NCI-H69 (cell line): ENCODE measurements around the gene SLC5A10.
A peak's percentile ranks its signal among the peaks of the same experiment; 100 is the strongest.

Experiments
- DNase-seq: peaks from one replicate; lab custom pipeline; 2025; lab: John Stamatoyannopoulos, UW

SLC5A10 gene

GRCh38 chr17:18984273-18985114, 32.5 kb downstream of the SLC5A10 start:
- no peak for DNase-seq

- no peak for DNase-seq
Observed at GRCh38 chr17:18985475-18985874, 33.5 kb downstream of the SLC5A10 start.

- DNase-seq: no peak
Observed at GRCh38 chr17:18986541-18987229, 34.7 kb downstream of the SLC5A10 start.

- DNase-seq: no peak
Observed at GRCh38 chr17:18987230-18987610, 35.3 kb downstream of the SLC5A10 start.

DNA sequence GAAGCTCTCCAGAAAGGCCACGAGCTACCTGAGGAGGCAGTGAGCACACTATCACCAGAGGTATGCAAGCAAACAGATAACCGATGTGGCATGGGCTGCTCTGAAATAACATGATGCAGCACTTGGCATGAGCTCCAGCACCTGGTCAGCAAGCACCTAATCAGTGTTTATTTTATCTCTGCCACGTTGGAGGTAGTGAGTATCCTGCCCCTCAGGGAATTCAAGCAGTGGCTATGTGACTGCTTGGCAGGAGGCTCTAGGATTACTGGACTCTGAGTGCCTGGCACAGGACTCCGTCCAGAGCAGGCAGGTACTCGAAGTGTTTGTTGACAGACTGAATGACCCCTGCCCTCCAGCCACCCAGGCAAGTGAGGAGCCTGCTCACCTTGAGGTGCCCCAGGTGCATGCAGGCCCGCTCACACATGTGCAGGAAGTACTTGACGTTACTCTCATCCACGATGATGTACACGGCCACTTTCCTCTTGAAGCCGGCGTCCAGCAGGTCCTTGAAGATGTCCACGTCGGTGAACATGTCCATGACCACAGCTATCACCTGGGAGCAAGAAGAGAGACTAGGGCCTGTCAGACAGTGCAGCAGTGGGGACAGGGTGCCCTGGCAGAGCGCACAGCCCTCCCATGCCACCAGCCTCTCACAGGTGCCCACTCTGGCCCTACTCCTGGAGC, 36.0 kb downstream of the SLC5A10 start:
- peak; percentile 37 for DNase-seq

DNA sequence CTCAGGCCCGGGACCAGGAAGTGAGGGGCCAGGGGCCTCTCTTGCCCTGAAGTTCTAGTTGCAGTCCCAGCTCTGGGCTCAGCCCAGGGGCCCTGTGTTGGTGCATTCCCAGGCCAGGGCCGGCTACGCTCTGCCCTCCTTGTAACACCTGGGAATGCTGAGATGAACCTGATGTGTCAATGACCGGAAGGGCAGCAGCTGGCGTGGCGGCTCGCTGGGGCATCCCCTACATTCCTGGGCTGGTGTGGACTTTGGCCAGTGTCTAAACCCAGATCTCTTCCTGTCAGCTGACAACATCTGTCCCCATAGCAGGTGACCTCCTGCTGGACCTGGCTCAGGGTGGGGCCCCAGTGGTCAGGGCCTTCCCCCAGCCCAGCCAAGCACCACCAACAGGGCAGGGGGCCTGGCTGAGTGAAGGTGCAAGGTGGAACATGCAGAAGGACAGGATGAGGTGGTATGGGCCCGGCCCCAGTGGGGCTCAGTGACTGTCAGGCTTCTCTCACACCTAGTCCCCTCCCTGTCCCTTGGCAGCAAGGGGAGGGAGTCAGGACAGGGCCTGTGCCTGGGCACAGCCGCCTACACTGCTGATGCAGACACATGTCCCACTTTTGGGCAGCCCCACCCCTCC, 36.7 kb downstream of the SLC5A10 start:
- DNase-seq: no peak

DNA sequence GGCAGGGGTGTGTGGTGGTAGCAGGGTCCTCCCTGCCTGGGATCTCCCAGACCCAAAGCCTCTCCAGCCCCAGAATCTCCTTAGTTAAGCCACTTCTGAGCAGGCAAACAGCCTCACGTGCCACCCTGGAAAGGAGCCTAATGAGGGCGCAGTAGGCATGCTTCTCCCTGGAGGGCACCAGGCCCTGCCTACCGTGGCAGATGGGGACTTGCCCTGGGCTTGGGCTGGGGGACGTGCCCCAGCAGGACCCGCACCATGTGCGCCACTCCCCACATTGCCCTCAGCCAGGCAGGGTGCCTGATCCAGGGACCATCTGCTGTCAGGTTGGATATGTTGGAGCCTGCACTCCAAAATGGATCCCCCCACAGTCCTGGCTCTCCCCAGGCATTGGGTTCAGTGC, 38.4 kb downstream of the SLC5A10 start:
- peak; percentile 85 for DNase-seq

GRCh38 chr17:18991531-18992315, 39.8 kb downstream of the SLC5A10 start:
- DNase-seq: peak; percentile 45

DNA sequence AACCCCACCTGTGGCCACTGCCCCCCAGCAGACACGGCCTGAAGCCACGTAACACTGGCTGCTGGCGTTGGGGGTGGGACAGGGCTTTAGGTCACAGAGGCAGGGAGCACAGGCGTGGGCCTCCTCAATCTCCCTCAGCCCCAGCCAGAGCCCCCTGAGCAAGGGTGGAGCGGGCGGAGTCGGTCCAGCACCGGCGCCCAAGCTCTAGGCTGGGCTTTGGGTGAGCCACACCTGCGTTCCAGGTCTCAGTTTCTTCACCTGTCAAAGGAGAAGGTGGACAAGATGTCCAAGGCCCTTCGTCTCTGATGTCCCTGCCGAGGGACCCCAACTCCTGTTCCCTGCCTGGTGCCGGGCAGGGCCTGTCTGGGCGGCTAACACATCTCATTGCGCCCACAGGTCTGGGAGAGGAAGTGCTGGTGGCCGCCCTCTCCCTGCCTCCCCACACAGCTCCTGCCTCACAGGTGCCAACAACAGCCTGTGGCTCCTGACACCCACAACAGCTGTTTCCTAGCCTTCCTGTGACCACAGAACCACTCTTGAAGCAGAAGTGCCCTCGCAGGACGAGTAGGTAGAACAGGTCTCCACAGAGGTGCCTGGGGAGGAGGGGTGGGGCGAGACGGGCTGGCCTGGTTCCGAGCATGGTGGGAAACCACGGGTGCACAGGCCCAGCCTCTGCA, 40.6 kb downstream of the SLC5A10 start:
- DNase-seq: no peak

- DNase-seq: no peak
Observed at GRCh38 chr17:18993905-18994526, 42.1 kb downstream of the SLC5A10 start.

DNA sequence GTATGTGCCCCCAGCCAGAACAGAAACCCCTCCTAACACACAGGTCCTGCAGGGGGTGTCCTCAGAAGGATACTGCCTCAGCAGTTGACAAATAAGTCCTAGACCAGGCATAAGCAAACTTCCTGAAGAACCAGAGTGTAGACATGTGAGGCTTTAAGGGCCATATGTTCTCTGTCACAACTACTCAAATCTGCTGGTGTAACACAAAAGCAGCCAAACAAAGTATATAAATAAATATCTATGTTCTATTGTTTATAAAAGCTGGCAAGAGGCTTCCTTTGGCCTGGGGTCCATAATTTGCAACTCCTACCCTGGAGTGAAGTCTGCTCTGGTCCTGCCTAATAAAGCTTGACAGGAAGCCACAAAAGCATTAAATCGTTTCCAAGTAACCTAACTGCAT, 42.7 kb downstream of the SLC5A10 start:
- no peak for DNase-seq

GRCh38 chr17:18995220-18995619, 43.3 kb downstream of the SLC5A10 start:
- DNase-seq: no peak

- DNase-seq: peak; percentile 23
Observed at GRCh38 chr17:18996458-18996857, 44.5 kb downstream of the SLC5A10 start.

GRCh38 chr17:18997650-18998196, 45.8 kb downstream of the SLC5A10 start:
- DNase-seq: no peak

DNA sequence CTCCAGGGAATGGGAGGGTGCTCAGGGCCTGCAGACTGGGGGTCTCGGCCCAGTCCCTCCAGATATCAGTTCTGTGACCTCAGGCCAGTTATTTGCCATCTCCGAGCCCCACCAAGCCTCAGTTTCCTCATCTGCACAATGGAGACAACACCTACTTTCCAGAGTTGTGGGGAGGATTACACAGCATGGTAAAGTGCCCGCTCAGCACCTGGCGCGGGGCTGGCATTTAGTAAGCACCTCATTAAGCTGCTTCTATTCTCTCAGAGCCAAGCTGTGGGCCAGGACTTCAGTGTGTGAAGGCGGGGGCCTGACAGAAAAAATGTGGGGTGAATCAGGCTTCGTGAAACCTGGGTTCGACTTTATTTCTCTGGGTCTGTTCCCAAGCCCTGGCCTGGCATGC, 47.4 kb downstream of the SLC5A10 start:
- DNase-seq: no peak

- DNase-seq: no peak
Observed at GRCh38 chr17:18999911-19000310, 47.9 kb downstream of the SLC5A10 start.

- no peak for DNase-seq
Observed at GRCh38 chr17:19000531-19001325, 48.8 kb downstream of the SLC5A10 start.

DNA sequence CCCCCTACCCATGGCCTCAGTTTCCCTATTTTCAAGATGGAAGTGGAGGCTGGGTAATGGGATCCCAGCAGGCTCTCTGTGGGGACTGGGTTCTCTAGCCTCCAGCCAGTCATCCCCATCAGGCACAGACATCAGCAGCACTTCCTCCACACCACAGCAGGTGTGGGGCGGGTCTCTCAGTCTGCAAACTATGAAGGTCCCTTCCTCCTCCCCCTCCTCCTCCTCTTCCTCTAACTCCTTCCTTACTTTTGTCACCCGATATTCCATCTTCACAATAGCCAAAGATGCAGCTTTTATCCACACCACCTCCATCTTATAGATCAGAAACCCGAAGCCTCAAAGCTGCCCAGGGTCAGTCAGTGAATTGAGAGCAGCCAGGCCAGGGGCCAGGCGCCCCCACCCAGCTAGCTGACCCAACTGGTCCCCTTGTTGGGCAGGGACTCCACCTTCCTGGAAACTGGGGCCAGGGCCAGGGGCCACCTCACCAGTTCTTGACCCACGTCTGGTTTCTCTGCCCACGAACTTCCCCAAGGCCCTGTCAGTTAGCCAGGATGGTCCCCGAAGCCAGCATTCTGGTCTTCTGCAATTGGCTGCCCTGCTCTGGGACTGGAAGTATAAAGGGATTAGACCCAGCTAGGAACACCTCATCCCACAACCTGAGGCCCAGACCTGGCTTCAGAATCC, 50.1 kb downstream of the SLC5A10 start:
- peak; percentile 9 for DNase-seq
